UCSD-AML1 (cell line): ENCODE measurements around the gene PGAM4.
"Not testable (repeated sequence)": the region's sequence is repeated elsewhere in the genome, so short reads cannot be mapped to it uniquely, and the experiment has no call there.

Experiments used
- DNase-seq: peaks from one replicate; lab custom pipeline; 2025; ENCODE audit not compliant: unreplicated experiment; lab: John Stamatoyannopoulos, UW

Gene PGAM4

DNA sequence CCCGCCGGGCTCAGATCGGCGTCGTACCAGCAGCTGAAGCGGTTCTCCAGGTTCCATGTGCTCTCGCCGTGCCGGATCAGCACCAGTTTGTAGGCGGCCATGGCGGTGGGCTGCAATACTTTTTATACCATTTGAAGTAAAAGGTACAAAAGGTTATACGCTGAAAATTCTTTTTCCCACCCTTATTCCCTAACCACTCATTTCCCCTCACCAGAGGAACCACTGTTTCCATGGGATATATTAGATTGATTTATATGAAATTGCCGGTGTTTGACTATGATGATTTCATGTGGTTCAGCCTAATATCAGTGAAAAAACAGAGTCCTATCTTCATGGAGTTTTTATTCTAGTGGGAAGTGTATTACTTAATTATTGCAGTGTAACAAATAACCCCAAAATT lies at the start of gene PGAM4:
TSS of gene PGAM4 (minus strand) at position 101 of the 400 bp plus-strand sequence. CDS start at position 101, 0 bp downstream.
- DNase-seq = no peak

DNA sequence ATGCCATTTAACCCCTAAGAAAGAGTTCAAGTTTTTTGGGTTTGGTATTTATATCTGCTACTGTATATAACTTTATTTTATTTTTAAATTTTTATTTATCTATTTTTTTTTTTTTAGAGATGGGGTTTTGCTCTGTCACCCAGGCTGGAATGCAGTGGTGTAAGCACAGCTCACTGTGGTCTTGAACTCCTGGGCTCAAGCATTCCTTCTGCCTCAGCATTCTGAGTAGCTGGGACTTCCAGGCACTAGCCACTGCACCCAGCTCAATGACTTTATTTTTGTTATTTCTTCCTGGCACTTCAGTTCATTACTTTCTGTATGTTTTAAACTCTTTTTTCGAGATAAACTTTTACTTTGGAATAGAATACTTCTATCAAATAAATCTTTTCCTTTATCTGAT lies 42.4 kb upstream of the PGAM4 start:
- no peak for DNase-seq

DNA sequence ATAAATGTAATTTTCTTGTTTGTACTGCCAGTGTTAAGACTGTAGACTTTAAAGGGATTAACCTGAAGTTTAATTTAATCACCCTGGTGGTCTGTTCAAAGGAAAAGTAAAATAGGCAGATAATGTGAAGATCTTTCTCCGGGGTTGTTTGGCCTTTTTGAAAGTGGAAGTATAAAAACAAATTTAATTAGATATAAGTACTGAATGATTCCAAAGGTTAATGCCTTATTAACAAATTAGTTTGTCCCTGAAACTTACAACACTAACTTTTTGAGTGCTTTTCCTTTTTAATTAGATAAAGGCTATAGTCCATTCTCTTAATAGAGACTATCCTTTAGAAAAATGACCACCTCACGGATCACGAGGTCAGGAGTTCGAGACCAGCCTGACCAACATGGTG lies 10.4 kb upstream of the PGAM4 start:
- DNase-seq = no peak

DNA sequence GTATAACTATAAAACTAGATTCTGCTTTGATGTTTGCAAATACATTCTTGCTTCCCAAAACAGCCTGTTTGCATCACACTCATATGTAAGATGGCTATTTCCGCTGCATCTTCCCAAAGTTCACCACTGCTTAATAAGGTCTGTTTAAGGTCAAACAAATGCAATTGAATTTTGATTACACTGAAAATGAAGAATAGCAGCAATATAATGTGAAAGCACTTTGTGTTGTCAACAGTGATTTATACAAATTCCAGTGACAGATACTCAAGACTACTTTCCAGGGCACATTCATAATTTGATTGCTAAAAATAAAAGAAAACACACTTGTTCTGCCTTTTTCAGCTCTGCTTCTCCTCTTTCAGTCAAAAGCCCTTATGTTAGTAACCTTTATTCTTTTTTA lies 8.1 kb upstream of the PGAM4 start:
- DNase-seq = no peak

DNA sequence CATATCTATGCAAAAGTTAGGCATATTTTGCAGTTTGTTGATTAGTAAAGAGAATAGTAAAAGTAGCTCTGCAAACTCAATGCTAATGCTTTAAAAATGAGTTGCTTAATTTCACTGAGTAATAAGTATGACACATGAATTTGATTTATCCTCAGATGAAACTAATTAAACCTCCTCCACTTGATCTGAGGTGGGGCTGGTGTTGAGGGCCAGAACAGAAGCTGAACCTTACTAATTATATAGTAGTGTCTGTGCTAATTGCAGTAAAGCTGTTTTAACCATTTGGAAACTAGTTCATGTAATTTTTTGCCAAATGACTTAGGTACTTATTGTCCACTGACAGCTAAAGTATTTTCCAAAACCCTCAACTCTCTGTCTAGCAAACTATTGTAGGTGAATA lies 7.7 kb upstream of the PGAM4 start:
- no peak for DNase-seq

GRCh38 chrX:77975755-77976154 lies 6.3 kb upstream of the PGAM4 start:
- no peak for DNase-seq

DNA sequence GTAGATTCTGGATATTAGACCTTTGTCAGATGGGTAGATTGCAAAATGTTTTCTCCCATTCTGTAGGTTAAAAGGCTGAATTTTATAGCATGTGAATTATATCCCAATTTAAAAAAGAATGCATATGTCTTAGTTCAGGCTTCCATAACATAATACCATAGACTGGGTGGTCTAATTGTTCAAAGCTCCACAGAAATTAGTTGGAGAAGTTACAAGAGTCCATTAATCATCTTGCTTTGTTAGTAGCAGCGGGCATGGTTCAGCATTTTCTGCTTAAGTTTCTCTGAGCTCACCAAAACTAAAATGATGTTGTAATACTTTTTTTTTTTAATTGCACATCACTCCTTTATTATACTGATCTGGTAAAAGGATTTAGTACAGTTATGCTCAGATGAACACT lies 1.8 kb downstream of the PGAM4 start:
- no peak for DNase-seq

GRCh38 chrX:77966361-77966760 lies 3.1 kb downstream of the PGAM4 start:
- no peak for DNase-seq

DNA sequence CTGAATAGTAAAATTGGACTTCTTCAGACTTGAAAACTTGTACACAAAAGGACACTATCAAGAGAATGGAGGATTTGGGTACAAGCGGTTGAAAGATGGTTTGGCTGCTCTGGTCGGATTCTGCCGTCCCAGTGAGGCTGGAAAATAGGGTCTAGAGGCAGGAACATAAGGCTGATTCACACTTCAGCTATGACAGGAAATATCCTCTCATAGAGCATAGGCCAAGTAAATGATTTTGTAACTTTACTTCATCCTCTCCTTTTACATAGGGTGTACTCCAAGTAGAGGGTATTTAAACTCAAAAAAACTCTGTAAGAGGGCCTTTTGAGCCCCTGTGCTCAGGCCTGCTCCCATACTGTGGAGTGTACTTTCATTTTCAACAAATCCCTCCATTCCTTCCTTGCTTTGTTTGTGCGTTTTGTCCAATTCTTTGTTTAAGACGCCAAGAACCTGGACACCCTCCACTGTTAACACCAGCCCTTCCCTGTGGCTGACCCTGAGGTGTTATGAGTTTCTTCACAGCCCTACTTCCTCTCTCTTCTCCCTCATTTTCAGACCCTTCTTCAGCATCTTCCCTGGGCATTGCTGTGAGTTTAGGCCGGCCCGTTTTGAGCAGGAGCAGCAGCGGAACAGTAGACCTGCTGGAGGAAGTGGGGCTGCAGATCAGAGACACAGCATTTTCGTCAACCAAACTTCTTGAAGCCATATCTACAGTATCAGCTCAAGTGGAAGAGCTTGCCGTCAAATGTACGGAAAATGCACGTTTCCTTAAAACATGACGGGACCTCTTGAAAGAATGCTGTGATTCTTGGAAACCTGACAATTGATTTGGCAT lies 7.2 kb downstream of the PGAM4 start:
- no peak for DNase-seq

GRCh38 chrX:77961063-77961462 lies 8.4 kb downstream of the PGAM4 start:
- DNase-seq = no peak

DNA sequence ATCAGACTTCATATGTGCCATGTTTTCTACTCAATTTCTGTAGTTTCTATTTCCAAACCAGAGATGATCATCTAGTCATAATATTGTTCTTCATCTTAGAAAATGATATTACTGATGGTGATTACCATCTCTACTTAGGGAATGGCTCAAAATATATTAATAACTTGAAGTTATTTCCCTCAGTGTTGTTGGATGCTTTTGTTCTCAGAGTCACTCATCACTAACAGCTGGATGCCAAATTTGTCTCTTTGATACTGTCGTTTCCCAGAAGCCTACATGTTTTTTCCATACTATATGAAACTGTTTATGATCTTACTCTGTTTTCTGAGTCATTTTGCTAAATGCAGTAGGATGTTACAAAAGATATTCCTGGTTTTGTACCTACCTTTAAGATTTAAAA lies 8.9 kb downstream of the PGAM4 start:
- no peak for DNase-seq

DNA sequence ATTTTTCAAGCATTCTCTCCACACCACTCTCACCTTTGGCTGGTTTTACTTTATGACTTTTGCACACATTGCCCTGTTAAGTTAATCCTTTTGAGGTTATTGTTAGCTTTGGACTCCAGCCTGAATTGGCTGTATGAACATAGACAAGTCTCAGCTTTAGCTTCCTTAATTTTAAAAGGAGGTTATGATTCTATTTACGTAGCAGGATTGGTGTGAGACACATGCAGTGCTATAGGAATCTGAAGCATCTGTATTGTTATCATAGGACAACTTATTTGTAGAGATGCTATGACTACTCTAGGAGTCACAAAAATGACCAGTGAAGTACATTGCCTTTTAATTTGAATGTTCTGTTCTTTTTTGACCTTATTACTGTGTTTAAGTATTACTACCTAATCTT lies 15.7 kb downstream of the PGAM4 start:
- no peak for DNase-seq

DNA sequence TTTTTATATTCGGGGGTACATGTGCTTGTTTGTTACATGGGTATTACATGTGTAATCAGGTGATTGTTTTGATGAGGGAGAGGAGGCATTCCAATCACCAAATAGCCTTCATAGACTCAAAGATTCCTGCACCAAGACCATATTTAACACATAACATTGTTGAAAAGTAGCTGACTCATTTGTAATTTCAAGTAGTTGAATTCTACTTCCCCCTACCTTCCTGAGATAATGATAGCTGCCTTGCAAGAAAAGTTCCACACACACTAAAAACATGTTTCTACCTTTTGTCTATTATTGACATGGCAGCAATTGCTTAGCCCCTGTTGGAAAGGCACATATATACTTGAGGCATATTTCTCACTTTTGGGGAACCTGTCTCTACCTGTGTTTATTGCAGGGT lies 16.1 kb downstream of the PGAM4 start:
- DNase-seq = no peak

GRCh38 chrX:77952173-77952572 lies 17.3 kb downstream of the PGAM4 start:
- no peak for DNase-seq

GRCh38 chrX:77949840-77950239 lies 19.6 kb downstream of the PGAM4 start:
- no peak for DNase-seq

- no peak for DNase-seq
These were observed 22.9 kb downstream of the PGAM4 start for GRCh38 chrX:77946571-77946970.

GRCh38 chrX:77945910-77946545 lies 23.4 kb downstream of the PGAM4 start:
- no peak for DNase-seq

GRCh38 chrX:77945031-77945430 lies 24.4 kb downstream of the PGAM4 start:
- DNase-seq = not testable (repeated sequence)

DNA sequence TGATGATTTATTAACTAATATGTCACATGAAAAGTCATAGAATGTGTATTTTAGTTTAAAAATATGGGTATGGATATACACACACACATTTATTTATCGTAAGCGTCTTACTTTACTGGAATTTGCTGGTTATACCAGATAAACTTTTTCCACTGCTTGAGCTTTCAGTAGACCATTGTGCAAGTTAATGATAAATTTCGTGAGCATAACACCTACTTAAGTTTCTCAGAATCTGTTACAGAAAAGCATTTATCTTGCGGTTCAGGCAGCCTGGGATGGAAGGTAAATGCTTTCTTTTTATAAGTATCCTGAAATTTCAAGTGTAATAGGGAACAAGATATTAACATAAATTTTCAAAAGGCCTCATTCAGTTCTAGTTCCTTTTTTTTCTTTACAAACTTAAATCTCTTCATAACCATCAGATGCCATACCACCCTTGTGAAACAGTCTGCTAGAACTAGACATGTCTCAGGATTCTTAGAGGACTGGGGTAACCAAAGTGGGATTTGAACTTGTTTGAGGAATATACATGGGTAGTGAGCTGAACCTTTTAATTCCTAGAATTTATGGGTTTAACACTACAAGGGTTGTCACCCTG lies 31.3 kb downstream of the PGAM4 start:
- DNase-seq = no peak

DNA sequence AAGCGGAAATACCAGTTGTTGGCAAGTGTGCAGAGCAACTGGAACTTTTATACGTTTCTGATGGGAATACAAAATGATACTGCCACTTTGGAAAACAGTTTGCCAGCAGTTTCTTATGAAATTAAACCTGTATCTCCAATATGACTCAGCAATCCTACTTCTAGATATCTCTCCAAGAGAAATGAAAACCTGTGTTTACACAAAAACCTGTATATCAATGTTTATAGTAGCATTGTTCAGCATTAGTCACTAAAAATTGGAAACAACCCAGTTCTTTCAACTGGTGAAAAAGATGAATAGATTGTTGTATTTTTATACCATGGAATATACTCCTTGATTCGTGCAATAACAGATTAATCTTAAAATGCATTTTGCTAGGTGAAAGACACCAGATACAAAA lies 32.1 kb downstream of the PGAM4 start:
- DNase-seq = no peak

GRCh38 chrX:77936299-77936698 lies 33.1 kb downstream of the PGAM4 start:
- no peak for DNase-seq

DNA sequence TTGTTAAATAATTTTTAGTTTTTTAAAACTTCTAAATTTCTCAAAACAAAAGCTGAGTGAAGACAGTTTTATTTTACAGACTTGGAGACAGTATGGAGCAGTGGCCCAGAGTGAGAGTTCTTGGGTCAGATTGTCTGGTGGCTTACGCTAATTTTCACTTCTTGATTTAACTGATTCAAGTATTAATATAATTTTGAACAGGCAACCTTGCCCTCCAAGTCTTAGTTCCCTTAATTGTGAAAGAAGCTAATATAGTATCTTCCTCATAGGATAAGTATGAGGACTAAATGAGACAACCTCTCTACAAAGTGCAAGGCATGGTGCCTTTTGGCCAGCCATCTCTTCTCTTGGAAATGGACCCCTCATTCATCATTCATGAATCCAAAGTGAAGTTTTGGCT lies 33.6 kb downstream of the PGAM4 start:
- no peak for DNase-seq
